GM12878 (cell line): ENCODE results near the gene INF2. TPM values are rescaled to one million over a fixed set of nuclear protein-coding genes. Genes with fewer than 3 reads are reported as not detected.

Experiments used
- ATAC-seq: fragments of 200-7000 bp; cut with Tn5 transposase; 3 replicates; pipeline ENCODE4 v1.9.1; 2020; ENCODE audit warnings: mild to moderate bottlenecking, moderate library complexity
- BruUV-seq: library from RNA; stranded (reverse); fragments of 400-500 nt; replicated peaks from 2 replicates; lab custom pipeline; 2021; lab: Mats Ljungman, UMichigan
- CTCF ChIA-PET: fragments of 300-600 bp; sonication (Branson Sonifier 250); formaldehyde crosslinking; extraction: SDS; loops from one replicate; lab custom pipeline; 2021; ENCODE audit warnings: inconsistent platforms; lab: Yijun Ruan, JAX
- POLR2A ChIA-PET: fragments of 350-600 bp; formaldehyde crosslinking; extraction: SDS; loops from one replicate; lab custom pipeline; 2021; ENCODE audit warnings: inconsistent platforms; lab: Charles Lee
- RAD21 ChIA-PET: fragments of 300-600 bp; sonication (Branson Sonifier 250); formaldehyde crosslinking; loops from one replicate; lab custom pipeline; 2023; ENCODE audit warnings: antibody characterized with exemption; ENCODE audit not compliant: unreplicated experiment; lab: Charles Lee
- SMC1A ChIA-PET: fragments of 300-600 bp; sonication (Branson Sonifier 250); formaldehyde crosslinking; loops from one replicate; lab custom pipeline; 2023; ENCODE audit not compliant: unreplicated experiment, uncharacterized antibody; lab: Charles Lee
- DNase-seq: peaks from one replicate; pipeline ENCODE4 v3.0.0-alpha.2; 2011; ENCODE audit warnings: low read depth, low spot score
- FAIRE-seq: peaks from 3 replicates; lab custom pipeline; 2011; peaks lifted over from hg19 to GRCh38; lab: Jason Lieb, UNC
- H2AFZ ChIP-seq: 2 replicates; pipeline ENCODE4 v1.6.0; 2011; ENCODE audit warnings: low read depth, low read length, control low read depth; ENCODE audit not compliant: control insufficient read depth
- H3K27ac ChIP-seq: 2 replicates; pipeline ENCODE4 v1.5.1; 2011; ENCODE audit warnings: control low read depth; ENCODE audit not compliant: control insufficient read depth, insufficient read depth
- H3K27me3 ChIP-seq, 2 experiments: replicated peaks in 1 of 2; 2 replicates each; pipeline versions ENCODE4 v1.6.0 to v1.6.1; 2011; ENCODE audit warnings: low read length in 1 of 2; ENCODE audit not compliant: control insufficient read depth in 2 of 2, insufficient read depth in 2 of 2
- H3K36me3 ChIP-seq, 2 experiments: 2 replicates each; pipeline ENCODE4 v1.5.1; 2011; ENCODE audit warnings: low read length in 1 of 2; ENCODE audit not compliant: control insufficient read depth in 2 of 2, insufficient read depth in 2 of 2
- H3K4me1 ChIP-seq: 2 replicates; pipeline ENCODE4 v1.6.1; 2011; ENCODE audit warnings: mild to moderate bottlenecking, low read length, moderate library complexity, mixed read lengths; ENCODE audit not compliant: control insufficient read depth, insufficient read depth
- H3K4me2 ChIP-seq: 2 replicates; pipeline ENCODE4 v1.6.0; 2011; ENCODE audit warnings: control low read depth; ENCODE audit not compliant: control insufficient read depth, insufficient read depth
- H3K4me3 ChIP-seq: fragments of 200-600 bp; sonication (generic); 2 replicates; pipeline ENCODE4 v1.5.1; 2016
- H3K79me2 ChIP-seq: 2 replicates; pipeline ENCODE4 v1.6.0; 2011; ENCODE audit warnings: low read length; ENCODE audit not compliant: control insufficient read depth, insufficient read depth
- H3K9ac ChIP-seq: 2 replicates; pipeline ENCODE4 v1.8.0; 2011; ENCODE audit warnings: low read length, control low read depth, mixed read lengths; ENCODE audit not compliant: control insufficient read depth, insufficient read depth
- H3K9me3 ChIP-seq: replicated peaks from 3 replicates; pipeline ENCODE4 v1.5.1; 2011; ENCODE audit warnings: mild to moderate bottlenecking, low read length; ENCODE audit not compliant: control insufficient read depth, insufficient read depth
- H4K20me1 ChIP-seq: 2 replicates; pipeline ENCODE4 v1.6.0; 2011; ENCODE audit not compliant: control insufficient read depth, insufficient read depth
- FOXM1 ChIP-seq: IDR thresholded peaks from 2 replicates; pipeline ENCODE4 v1.6.1; 2012; ENCODE audit warnings: low read depth, mild to moderate bottlenecking, inconsistent platforms, low read length, moderate library complexity
- HDAC2 ChIP-seq: fragments of 200-600 bp; sonication (generic); IDR thresholded peaks from 2 replicates; pipeline ENCODE4 v1.6.1; 2017
- NFIC ChIP-seq: IDR thresholded peaks from 2 replicates; pipeline ENCODE4 v1.6.1; 2012; ENCODE audit warnings: low read depth, mild to moderate bottlenecking, inconsistent platforms, low read length, moderate library complexity
- NR2C1 ChIP-seq: fragments of 450-650 bp; IDR thresholded peaks from 2 replicates; pipeline ENCODE4 v1.6.1; 2017; ENCODE audit warnings: antibody characterized with exemption, mild to moderate bottlenecking, moderate library complexity
- PML ChIP-seq: IDR thresholded peaks from 2 replicates; pipeline ENCODE4 v1.6.1; 2012; ENCODE audit warnings: low read length, inconsistent platforms
- RUNX3 ChIP-seq: IDR thresholded peaks from 2 replicates; pipeline ENCODE4 v1.6.1; 2012; ENCODE audit warnings: low read length, inconsistent platforms
- SIX5 ChIP-seq: IDR thresholded peaks from 2 replicates; pipeline ENCODE4 v1.6.1; 2011; ENCODE audit warnings: mild to moderate bottlenecking, low read depth, low read length, moderate library complexity; ENCODE audit not compliant: severe bottlenecking
- ZBTB11 ChIP-seq: fragments of 450-650 bp; formaldehyde crosslinking; IDR thresholded peaks from 2 replicates; pipeline ENCODE4 v1.5.0; 2022; ENCODE audit warnings: mild to moderate bottlenecking, missing genetic modification characterization
- ZNF622 ChIP-seq: fragments of 450-650 bp; IDR thresholded peaks from 2 replicates; pipeline ENCODE4 v1.6.1; 2017; ENCODE audit warnings: mild to moderate bottlenecking, inconsistent platforms
- ZNF687 ChIP-seq: fragments of 450-650 bp; IDR thresholded peaks from 2 replicates; pipeline ENCODE4 v1.6.1; 2017; ENCODE audit warnings: mild to moderate bottlenecking, moderate library complexity
- WGBS: methylation state at CpG from one replicate; pipeline ENCODE4 v1.1.6; 2016; ENCODE audit warnings: low lambda C conversion rate; ENCODE audit not compliant: insufficient replicate concordance, insufficient coverage; ENCODE audit errors: missing lambda C conversion rate; 5-methylcytosine and 5-hydroxymethylcytosine counted together
- in situ Hi-C: fragments of 300-500 bp; cut with MboI; formaldehyde crosslinking; loops from 9 replicates; pipeline ENCODE4 v1.14.3; 2018; ENCODE audit warnings: mixed read lengths
- intact Hi-C: fragments of 100-400 bp; cut with micrococcal nuclease; formaldehyde crosslinking; loops from one replicate; pipeline ENCODE4 v1.14.2; 2022; ENCODE audit not compliant: unreplicated experiment
- polyA plus RNA-seq, 11 experiments: library from polyadenylated mRNA; depleted of rRNA in 4 of 11; unstranded in 6 of 11; stranded (reverse) in 5 of 11; fragments of >200 nt; fragmentation: Nextera tagmentation in 4 of 11; fragmentation: Illumina TruSeq in 1 of 11; extraction: Ambion mirVana in 4 of 11; extraction: Trizol in 1 of 11; gene quantifications; 1 replicate in 1 of 11; 2 replicates in 10 of 11; pipeline versions ENCODE4 v1.2.1 to v1.2.3, GENCODE V29; 2011 to 2016; ENCODE audit warnings: inconsistent platforms in 2 of 11, missing spikeins in 2 of 11, low read depth in 1 of 11
- total RNA-seq, 4 experiments: library from RNA; depleted of rRNA in 3 of 4; stranded (reverse); fragments of >200 nt in 3 of 4; fragmentation: Illumina TruSeq in 1 of 4; extraction: Trizol in 1 of 4; gene quantifications; 2 replicates each; pipeline versions ENCODE4 v1.2.1 to v1.2.3, GENCODE V29; 2013 to 2021
- TF ChIP-seq, protein P1 (sequence below): fragments of 450-650 bp; IDR thresholded peaks from 2 replicates; pipeline ENCODE4 v1.6.1; 2017; ENCODE audit warnings: antibody characterized with exemption, mild to moderate bottlenecking, moderate library complexity
- TF ChIP-seq, protein P2 (sequence below): IDR thresholded peaks from 2 replicates; pipeline ENCODE4 v1.6.1; 2011; ENCODE audit warnings: low read depth, low read length, improper control_type of control experiment, borderline replicate concordance

INF2 gene
- total and polyA plus RNA-seq, 10 of the 15 experiments (the other 5 are each of a cell fraction or from before 2014, with no cell fraction given) = 0.72 to 43.2 (median 8.3) TPM

GRCh38 chr14:104692261-104692938 lies 3.0 kb downstream of the INF2 start:
- Histone ChIP-seq H3K4me3 (no peak overlapping the region), H4K20me1 (no peaks in the 10 kb centered on the region; the same call in 1 of the 2 replicates), H2AFZ (no peak overlapping the region), H3K9ac (no peak overlapping the region), H3K27ac (no peak overlapping the region), H3K79me2 (peaks cover 31% of the 10 kb centered on the region), H3K9me3 (no peaks in the 10 kb centered on the region), H3K4me1 (peaks cover 27% of the 10 kb centered on the region), H3K36me3 (peaks cover 0 to 2% of the 10 kb centered on the region in 2 experiments; a peak in 2 of 4 replicates), H3K4me2 (0 out of 2 replicates have a peak overlapping the region, but pooled peaks have one; percentile 17), H3K27me3 (no peaks in the 10 kb centered on the region)
- ChIA-PET CTCF (no interaction called here), POLR2A (no interaction called here), SMC1A (no interaction called here), RAD21 (no interaction called here)
- FAIRE-seq (no peak), DNase-seq (no peak), ATAC-seq (no peak)
- intact Hi-C loops = no loop called here
- in situ Hi-C loops = no loop called here
- BruUV-seq = no TSS peak
- WGBS = 87% methylated on average over 14 of the region's 15 CpGs
- TF ChIP-seq NFIC (no peak), ZNF687 (no peak), ZBTB11 (CRISPR knock-in tag) (no peak), SIX5 (no peak), ZNF622 (no peak), RUNX3 (no peak), HDAC2 (no peak), NR2C1 (no peak), PML (no peak), FOXM1 (no peak)
- TF ChIP-seq, protein P1, sequence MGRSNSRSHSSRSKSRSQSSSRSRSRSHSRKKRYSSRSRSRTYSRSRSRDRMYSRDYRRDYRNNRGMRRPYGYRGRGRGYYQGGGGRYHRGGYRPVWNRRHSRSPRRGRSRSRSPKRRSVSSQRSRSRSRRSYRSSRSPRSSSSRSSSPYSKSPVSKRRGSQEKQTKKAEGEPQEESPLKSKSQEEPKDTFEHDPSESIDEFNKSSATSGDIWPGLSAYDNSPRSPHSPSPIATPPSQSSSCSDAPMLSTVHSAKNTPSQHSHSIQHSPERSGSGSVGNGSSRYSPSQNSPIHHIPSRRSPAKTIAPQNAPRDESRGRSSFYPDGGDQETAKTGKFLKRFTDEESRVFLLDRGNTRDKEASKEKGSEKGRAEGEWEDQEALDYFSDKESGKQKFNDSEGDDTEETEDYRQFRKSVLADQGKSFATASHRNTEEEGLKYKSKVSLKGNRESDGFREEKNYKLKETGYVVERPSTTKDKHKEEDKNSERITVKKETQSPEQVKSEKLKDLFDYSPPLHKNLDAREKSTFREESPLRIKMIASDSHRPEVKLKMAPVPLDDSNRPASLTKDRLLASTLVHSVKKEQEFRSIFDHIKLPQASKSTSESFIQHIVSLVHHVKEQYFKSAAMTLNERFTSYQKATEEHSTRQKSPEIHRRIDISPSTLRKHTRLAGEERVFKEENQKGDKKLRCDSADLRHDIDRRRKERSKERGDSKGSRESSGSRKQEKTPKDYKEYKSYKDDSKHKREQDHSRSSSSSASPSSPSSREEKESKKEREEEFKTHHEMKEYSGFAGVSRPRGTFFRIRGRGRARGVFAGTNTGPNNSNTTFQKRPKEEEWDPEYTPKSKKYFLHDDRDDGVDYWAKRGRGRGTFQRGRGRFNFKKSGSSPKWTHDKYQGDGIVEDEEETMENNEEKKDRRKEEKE = no peak
- TF ChIP-seq, protein P2, sequence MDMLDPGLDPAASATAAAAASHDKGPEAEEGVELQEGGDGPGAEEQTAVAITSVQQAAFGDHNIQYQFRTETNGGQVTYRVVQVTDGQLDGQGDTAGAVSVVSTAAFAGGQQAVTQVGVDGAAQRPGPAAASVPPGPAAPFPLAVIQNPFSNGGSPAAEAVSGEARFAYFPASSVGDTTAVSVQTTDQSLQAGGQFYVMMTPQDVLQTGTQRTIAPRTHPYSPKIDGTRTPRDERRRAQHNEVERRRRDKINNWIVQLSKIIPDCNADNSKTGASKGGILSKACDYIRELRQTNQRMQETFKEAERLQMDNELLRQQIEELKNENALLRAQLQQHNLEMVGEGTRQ = no peak
